GM18907 (cell line): ENCODE measurements around the gene PNMA1.

ENCODE experiments used
- ATAC-seq: cut with Tn5 transposase; IDR thresholded peaks from one replicate; pipeline ENCODE4 v1.9.1; 2021; ENCODE audit warnings: mild to moderate bottlenecking, moderate library complexity; ENCODE audit not compliant: unreplicated experiment

Gene PNMA1

GRCh38 chr14:73678698-73679097 lies 35.5 kb downstream of the PNMA1 start:
- no peak for ATAC-seq

DNA sequence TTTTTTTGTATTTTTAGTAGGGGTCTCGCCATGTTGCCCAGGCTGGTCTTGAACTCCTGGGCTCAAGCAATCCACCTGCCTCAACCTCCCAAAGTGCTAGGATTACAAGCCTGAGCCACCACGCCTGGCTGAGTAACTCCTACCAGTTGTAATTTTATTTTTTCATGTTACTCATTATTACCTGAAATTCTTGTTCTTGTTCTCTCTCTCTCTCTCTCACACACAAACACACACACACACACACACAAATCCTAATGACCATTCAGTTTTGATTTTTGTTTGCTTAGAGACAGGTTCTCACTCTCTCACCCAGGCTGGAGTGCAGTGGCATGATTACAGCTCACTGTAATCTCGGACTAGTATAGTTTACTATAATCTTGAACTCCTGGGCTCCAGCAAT lies 39.2 kb downstream of the PNMA1 start:
- ATAC-seq = no peak

- ATAC-seq = no peak
Measured at GRCh38 chr14:73667854-73668253, 46.3 kb downstream of the PNMA1 start.

GRCh38 chr14:73666583-73666982 lies 47.6 kb downstream of the PNMA1 start:
- ATAC-seq = no peak

- ATAC-seq = no peak
Measured at GRCh38 chr14:73665130-73665529, 49.1 kb downstream of the PNMA1 start.

- ATAC-seq = no peak
Measured at GRCh38 chr14:73663548-73664212, 50.5 kb downstream of the PNMA1 start.

GRCh38 chr14:73662487-73662943 lies 51.7 kb downstream of the PNMA1 start:
- no peak for ATAC-seq

GRCh38 chr14:73661872-73662271 lies 52.3 kb downstream of the PNMA1 start:
- ATAC-seq = no peak
